Measurements from ENCODE around the gene FZD2.

DNA sequence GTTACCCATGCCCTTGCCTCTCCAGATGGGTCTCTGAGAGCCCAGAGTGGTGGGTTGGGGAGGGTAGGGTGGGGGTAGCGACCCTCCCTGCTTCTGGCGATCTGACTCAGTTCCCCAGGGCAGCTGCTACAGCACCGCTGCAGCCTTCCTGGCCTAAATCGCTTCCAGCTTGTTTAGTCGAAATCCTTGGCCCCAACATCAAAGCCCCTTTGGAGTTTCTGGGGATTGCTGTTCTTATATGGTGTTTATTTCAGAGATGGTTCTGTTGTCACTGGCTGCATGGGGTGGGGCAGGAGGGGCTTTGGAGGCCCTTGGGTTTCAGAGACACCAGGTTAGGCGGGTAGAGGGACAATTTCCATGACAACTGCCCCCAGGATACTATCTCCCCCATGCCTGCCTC is 35.9 kb downstream of the FZD2 start:
- TF ChIP-seq, protein P1, sequence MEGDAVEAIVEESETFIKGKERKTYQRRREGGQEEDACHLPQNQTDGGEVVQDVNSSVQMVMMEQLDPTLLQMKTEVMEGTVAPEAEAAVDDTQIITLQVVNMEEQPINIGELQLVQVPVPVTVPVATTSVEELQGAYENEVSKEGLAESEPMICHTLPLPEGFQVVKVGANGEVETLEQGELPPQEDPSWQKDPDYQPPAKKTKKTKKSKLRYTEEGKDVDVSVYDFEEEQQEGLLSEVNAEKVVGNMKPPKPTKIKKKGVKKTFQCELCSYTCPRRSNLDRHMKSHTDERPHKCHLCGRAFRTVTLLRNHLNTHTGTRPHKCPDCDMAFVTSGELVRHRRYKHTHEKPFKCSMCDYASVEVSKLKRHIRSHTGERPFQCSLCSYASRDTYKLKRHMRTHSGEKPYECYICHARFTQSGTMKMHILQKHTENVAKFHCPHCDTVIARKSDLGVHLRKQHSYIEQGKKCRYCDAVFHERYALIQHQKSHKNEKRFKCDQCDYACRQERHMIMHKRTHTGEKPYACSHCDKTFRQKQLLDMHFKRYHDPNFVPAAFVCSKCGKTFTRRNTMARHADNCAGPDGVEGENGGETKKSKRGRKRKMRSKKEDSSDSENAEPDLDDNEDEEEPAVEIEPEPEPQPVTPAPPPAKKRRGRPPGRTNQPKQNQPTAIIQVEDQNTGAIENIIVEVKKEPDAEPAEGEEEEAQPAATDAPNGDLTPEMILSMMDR (conservative IDR thresholded peaks at IDR 0.05; ENCODE audit: low read depth, low read length), result no peak
- no peak for TF ChIP-seq POLR2A (IDR thresholded peaks at IDR 0.05; ENCODE audit: low read depth, low read length)
- TF ChIP-seq RFX5 (IDR thresholded peaks at IDR 0.05; ENCODE audit: low read depth, low read length), result no peak
- TF ChIP-seq BHLHE40 (IDR thresholded peaks at IDR 0.05; ENCODE audit: low read depth, low read length), result no peak
- no peak for TF ChIP-seq SMC3 (IDR thresholded peaks at IDR 0.05; ENCODE audit: low read depth, low read length)
- no peak for TF ChIP-seq RAD21 (IDR thresholded peaks at IDR 0.05; ENCODE audit: low read length)
- no peak for TF ChIP-seq MAFK (IDR thresholded peaks at IDR 0.05; ENCODE audit: low read depth, low read length)
- no peak for TF ChIP-seq MXI1 (IDR thresholded peaks at IDR 0.05; ENCODE audit: borderline replicate concordance, low read depth, low read length)
- no peak for TF ChIP-seq MAZ (IDR thresholded peaks at IDR 0.05; ENCODE audit: borderline replicate concordance, low read depth, low read length)
- TF ChIP-seq, protein P2, sequence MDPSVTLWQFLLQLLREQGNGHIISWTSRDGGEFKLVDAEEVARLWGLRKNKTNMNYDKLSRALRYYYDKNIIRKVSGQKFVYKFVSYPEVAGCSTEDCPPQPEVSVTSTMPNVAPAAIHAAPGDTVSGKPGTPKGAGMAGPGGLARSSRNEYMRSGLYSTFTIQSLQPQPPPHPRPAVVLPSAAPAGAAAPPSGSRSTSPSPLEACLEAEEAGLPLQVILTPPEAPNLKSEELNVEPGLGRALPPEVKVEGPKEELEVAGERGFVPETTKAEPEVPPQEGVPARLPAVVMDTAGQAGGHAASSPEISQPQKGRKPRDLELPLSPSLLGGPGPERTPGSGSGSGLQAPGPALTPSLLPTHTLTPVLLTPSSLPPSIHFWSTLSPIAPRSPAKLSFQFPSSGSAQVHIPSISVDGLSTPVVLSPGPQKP (IDR thresholded peaks at IDR 0.05; ENCODE audit: borderline replicate concordance, low read depth, low read length), result no peak
